CD4-positive, alpha-beta T cell (primary cell): ENCODE data around the gene SSBP2. TPM values are rescaled to one million over a fixed set of nuclear protein-coding genes. Genes with fewer than 3 reads are reported as not detected.

Source experiments
- ATAC-seq: fragments of 200-7000 bp; cut with Tn5 transposase; one replicate; pipeline ENCODE4 v1.10.0; 2022; ENCODE audit warnings: mild to moderate bottlenecking; ENCODE audit not compliant: poor library complexity
- CTCF ChIA-PET: fragments of 350-600 bp; sonication (Branson Sonifier 250); formaldehyde crosslinking; loops from one replicate; lab custom pipeline; 2021; ENCODE audit warnings: antibody characterized with exemption, inconsistent platforms; lab: Charles Lee
- POLR2A ChIA-PET: fragments of 350-600 bp; sonication (Branson Sonifier 250); formaldehyde crosslinking; loops from one replicate; lab custom pipeline; 2021; ENCODE audit warnings: antibody characterized with exemption, inconsistent platforms; lab: Charles Lee
- DNase-seq, 14 experiments: peaks; one replicate each; pipeline ENCODE4 v3.0.0-alpha.2; 2013 to 2020; ENCODE audit warnings: mixed read lengths in 2 of 14
- H3K27ac ChIP-seq, 2 donors: one replicate each; pipeline versions ENCODE4 v1.5.1 to v1.7.0; 2013; ENCODE audit warnings: low read length in 2 of 2, low read depth in 1 of 2, mild to moderate bottlenecking in 1 of 2
- H3K27me3 ChIP-seq, 2 experiments: 1 replicate in 1 of 2; 2 replicates in 1 of 2; pipeline versions ENCODE4 v1.6.1 to v1.7.0; 2013; ENCODE audit warnings: low read length in 2 of 2, control low read depth in 1 of 2, mild to moderate bottlenecking in 1 of 2, moderate library complexity in 1 of 2; ENCODE audit not compliant: insufficient read depth in 2 of 2, control insufficient read depth in 1 of 2
- H3K36me3 ChIP-seq: one replicate; pipeline ENCODE4 v1.6.1; 2013; ENCODE audit warnings: low read length, control low read depth; ENCODE audit not compliant: insufficient read depth
- H3K4me1 ChIP-seq: one replicate; pipeline ENCODE4 v1.6.1; 2013; ENCODE audit warnings: low read length, control low read depth; ENCODE audit not compliant: insufficient read depth
- H3K4me3 ChIP-seq: one replicate; pipeline ENCODE4 v1.5.1; 2013; ENCODE audit warnings: mild to moderate bottlenecking, low read length, moderate library complexity
- H3K9me3 ChIP-seq, 2 experiments: 1 replicate in 1 of 2; 2 replicates in 1 of 2; pipeline versions ENCODE4 v1.6.1 to v1.7.0; 2013; ENCODE audit warnings: low read length in 2 of 2, mild to moderate bottlenecking in 2 of 2, control low read depth in 1 of 2, moderate library complexity in 1 of 2; ENCODE audit not compliant: control insufficient read depth in 1 of 2, insufficient read depth in 1 of 2
- H3K27ac Mint-ChIP-seq: one replicate; pipeline ENCODE4 v1.8.0; 2020; ENCODE audit warnings: mixed read lengths
- H3K27me3 Mint-ChIP-seq: one replicate; pipeline ENCODE4 v1.8.0; 2021; ENCODE audit warnings: mixed read lengths
- H3K36me3 Mint-ChIP-seq: one replicate; pipeline ENCODE4 v1.8.0; 2021; ENCODE audit warnings: low read depth, mixed read lengths
- H3K4me1 Mint-ChIP-seq: one replicate; pipeline ENCODE4 v1.8.0; 2021; ENCODE audit warnings: low read depth, mixed read lengths
- H3K4me3 Mint-ChIP-seq: one replicate; pipeline ENCODE4 v1.8.0; 2020; ENCODE audit warnings: mild to moderate bottlenecking, mixed read lengths
- H3K9me3 Mint-ChIP-seq: one replicate; pipeline ENCODE4 v1.8.0; 2020; ENCODE audit warnings: mixed read lengths
- intact Hi-C, 2 experiments: fragments of 100-400 bp; cut with DNase I in 1 of 2; cut with micrococcal nuclease in 1 of 2; formaldehyde crosslinking; loops; one replicate each; pipeline versions ENCODE4 v1.15.1 to v1.9.0; 2023 to 2025; cut with DNase I, micrococcal nuclease
- total RNA-seq, 174 experiments: library from RNA in 2 of 174; stranded (reverse) in 2 of 174; gene quantifications; one replicate each; pipeline ENCODE4 v1.2.3 and lab custom pipeline; 2021 to 2026
- TF ChIP-seq, protein P1 (sequence below): fragments of 200-600 bp; IDR thresholded peaks from one replicate; pipeline ENCODE4 v1.8.0; 2022; ENCODE audit warnings: antibody characterized with exemption, mild to moderate bottlenecking

Gene SSBP2
- total RNA-seq, 2 experiments from 2014 or later = 33.5 to 36.3 TPM

DNA sequence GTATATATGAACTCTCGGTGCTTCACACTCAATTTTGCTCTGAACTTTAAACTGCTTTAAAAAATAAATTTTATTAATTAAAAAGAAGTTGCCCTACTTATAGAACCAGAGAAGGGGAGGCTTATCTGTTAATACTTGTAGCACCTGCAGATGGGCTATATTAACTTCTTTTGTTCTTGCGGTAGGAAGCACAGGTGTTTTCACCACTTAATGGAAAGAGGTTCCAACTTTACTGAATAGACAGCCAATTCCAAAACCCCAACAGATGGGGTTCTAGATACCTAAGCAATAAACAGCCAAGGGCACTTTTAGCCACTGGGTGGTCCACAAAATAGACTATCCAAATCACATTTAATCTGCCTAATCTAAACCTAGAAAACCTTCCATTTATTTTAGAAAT is 65.4 kb downstream of the SSBP2 start:
- H3K36me3 ChIP-seq = peaks cover 6% of the 10 kb centered on the region
- ATAC-seq = no peak
- peaks cover 3% of the 10 kb centered on the region for H3K4me1 ChIP-seq
- no peak overlapping the region for H3K4me3 ChIP-seq
- H3K27me3 ChIP-seq = no peaks in the 10 kb centered on the region
- H3K36me3 Mint-ChIP-seq = peaks cover 85% of the 10 kb centered on the region
- TF ChIP-seq, protein P1, sequence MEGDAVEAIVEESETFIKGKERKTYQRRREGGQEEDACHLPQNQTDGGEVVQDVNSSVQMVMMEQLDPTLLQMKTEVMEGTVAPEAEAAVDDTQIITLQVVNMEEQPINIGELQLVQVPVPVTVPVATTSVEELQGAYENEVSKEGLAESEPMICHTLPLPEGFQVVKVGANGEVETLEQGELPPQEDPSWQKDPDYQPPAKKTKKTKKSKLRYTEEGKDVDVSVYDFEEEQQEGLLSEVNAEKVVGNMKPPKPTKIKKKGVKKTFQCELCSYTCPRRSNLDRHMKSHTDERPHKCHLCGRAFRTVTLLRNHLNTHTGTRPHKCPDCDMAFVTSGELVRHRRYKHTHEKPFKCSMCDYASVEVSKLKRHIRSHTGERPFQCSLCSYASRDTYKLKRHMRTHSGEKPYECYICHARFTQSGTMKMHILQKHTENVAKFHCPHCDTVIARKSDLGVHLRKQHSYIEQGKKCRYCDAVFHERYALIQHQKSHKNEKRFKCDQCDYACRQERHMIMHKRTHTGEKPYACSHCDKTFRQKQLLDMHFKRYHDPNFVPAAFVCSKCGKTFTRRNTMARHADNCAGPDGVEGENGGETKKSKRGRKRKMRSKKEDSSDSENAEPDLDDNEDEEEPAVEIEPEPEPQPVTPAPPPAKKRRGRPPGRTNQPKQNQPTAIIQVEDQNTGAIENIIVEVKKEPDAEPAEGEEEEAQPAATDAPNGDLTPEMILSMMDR = no peak
- intact Hi-C loops = no loop called here
- no peak overlapping the region for H3K27ac Mint-ChIP-seq
- no peak overlapping the region for H3K4me3 Mint-ChIP-seq
- H3K9me3 ChIP-seq = peaks cover 9 to 13% of the 10 kb centered on the region in 2 experiments
- DNase-seq = no peak
- POLR2A ChIA-PET = no interaction called here
- peaks cover 18% of the 10 kb centered on the region for H3K9me3 Mint-ChIP-seq
- CTCF ChIA-PET = no interaction called here
- H3K4me1 Mint-ChIP-seq = peaks cover 68% of the 10 kb centered on the region
- H3K27me3 Mint-ChIP-seq = no peaks in the 10 kb centered on the region
- no peak overlapping the region for H3K27ac ChIP-seq

DNA sequence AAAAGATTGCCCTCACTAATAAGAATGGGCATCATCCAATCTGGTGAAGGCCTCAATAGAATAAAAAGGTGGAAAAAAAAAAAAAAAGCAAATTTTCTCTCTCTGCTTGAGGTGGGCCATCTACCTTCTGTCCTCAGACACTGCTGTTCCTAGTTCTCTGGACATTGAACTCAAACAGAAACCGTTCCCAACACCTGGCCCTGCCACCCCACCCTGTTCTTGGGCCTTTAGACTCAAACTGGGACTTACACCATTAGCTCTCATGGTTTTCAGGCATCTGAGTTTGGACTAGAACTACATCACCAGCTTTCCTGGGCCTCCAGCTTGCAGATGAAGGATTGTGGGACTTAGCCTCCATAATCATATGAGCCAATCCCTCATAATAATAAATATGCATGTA is 71.0 kb downstream of the SSBP2 start:
- no peaks in the 10 kb centered on the region for H3K4me1 ChIP-seq
- ChIA-PET POLR2A (interaction anchor here (0.7 kb wide), 1 partner anchor 40 kb away, joined by 5 read pairs; no protein-coding TSS in a partner anchor), CTCF (no interaction called here)
- H3K36me3 Mint-ChIP-seq = peaks cover 54% of the 10 kb centered on the region
- no peaks in the 10 kb centered on the region for H3K27me3 ChIP-seq
- H3K36me3 ChIP-seq = no peaks in the 10 kb centered on the region
- TF ChIP-seq, protein P1 = no peak
- peaks cover 0 to 5% of the 10 kb centered on the region in 2 experiments for H3K9me3 ChIP-seq
- H3K4me1 Mint-ChIP-seq = peaks cover 43% of the 10 kb centered on the region
- H3K27ac ChIP-seq = no peak overlapping the region
- intact Hi-C loops = loop anchor here in 1 of 2 experiments (5.0 kb wide), 1 partner anchor 67 kb away; no protein-coding TSS in a partner anchor
- no peak overlapping the region for H3K4me3 Mint-ChIP-seq
- ATAC-seq = no peak
- no peak for DNase-seq
- peaks cover 4% of the 10 kb centered on the region for H3K9me3 Mint-ChIP-seq
- no peaks in the 10 kb centered on the region for H3K27me3 Mint-ChIP-seq
- no peak overlapping the region for H3K27ac Mint-ChIP-seq
- H3K4me3 ChIP-seq = no peak overlapping the region

DNA sequence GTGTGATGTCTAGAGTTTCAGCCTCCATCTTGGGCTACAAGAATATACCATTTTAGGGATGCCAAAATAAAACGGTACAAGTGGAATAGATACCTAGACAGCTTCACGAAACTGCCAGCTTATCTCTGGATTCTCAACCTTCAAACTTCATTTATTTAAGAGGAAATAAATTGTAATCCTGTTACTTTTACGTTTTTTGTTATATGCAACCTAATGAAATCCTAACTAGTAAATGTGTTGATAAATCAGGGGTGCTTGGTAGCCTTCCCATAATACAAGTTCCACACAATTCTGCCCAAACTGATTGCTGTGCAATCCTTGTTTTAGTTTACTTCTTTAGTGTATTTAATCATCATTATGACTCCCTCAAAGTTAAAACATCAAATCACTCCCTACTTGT is 75.5 kb downstream of the SSBP2 start:
- Mint-ChIP-seq H3K36me3 (peaks cover 14% of the 10 kb centered on the region), H3K27ac (no peak overlapping the region), H3K4me3 (no peak overlapping the region), H3K27me3 (no peaks in the 10 kb centered on the region), H3K9me3 (no peaks in the 10 kb centered on the region), H3K4me1 (peaks cover 37% of the 10 kb centered on the region)
- H3K9me3 ChIP-seq = no peaks in the 10 kb centered on the region
- CTCF ChIA-PET = no interaction called here
- TF ChIP-seq, protein P1 = no peak
- no peaks in the 10 kb centered on the region for H3K4me1 ChIP-seq
- no peaks in the 10 kb centered on the region for H3K36me3 ChIP-seq
- intact Hi-C loops = loop anchor here in 1 of 2 experiments (5.0 kb wide), 1 partner anchor 72 kb away; no protein-coding TSS in a partner anchor
- no peak overlapping the region for H3K27ac ChIP-seq
- no peaks in the 10 kb centered on the region for H3K27me3 ChIP-seq
- ATAC-seq (no peak), DNase-seq (no peak)
- no peak overlapping the region for H3K4me3 ChIP-seq
- POLR2A ChIA-PET = interaction anchor here (0.7 kb wide), 1 partner anchor 75 kb away, joined by 3 read pairs; the partner anchor contains the start of gene SSBP2
